GM12864 (cell line): ENCODE results near the gene OR52N4.

Experiments used
- DNase-seq: peaks from one replicate; pipeline ENCODE4 v3.0.0-alpha.2; 2011; ENCODE audit warnings: low read depth
- H3K4me3 ChIP-seq: 2 replicates; pipeline ENCODE4 v1.5.1; 2011; ENCODE audit warnings: mild to moderate bottlenecking, low read depth, low read length, control low read depth
- TF ChIP-seq, protein P1 (sequence below): IDR thresholded peaks from 2 replicates; pipeline ENCODE4 v1.5.1; 2011; ENCODE audit warnings: low read depth, mild to moderate bottlenecking, moderate library complexity, low read length, control low read depth, inconsistent platforms; ENCODE audit errors: missing control alignments

The OR52N4 gene

DNA sequence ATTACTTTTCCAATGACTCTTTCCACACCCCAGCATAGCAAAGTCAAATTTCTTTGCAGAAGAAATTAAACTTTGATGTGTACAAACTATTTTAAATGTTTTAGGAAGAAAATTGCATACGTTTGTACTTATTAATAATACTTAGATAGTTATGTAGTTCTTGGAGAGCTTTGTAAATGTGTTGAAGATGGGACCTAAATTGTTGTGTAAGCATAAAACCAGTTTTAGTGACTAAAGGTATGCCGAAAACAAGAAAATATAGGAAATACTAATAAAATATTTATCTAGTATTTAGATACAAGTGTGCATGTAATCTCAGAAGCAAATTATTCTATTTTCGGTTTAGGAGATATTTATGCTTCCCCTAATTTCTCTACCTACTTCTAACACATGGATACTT lies 4.2 kb upstream of the OR52N4 start:
- no peak for DNase-seq

DNA sequence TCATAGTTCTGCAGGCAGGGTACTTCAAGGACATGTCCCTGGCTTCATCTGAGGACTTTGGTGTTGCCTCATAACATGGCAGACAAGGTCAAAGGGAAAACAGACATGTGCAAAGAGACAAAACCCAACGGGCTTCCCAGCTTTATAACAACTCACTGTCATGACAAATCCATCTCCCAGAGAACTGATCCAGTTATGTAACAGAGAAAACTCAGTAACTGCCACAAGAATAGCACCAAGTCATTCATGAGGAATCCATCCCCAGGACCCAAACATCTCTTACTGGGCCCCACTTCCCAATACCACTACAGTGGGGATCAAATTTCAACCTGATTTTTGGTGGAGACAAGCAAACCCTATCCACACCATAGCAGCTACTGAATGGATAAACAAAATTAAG lies 13.0 kb downstream of the OR52N4 start:
- no peak for DNase-seq
- TF ChIP-seq, protein P1, sequence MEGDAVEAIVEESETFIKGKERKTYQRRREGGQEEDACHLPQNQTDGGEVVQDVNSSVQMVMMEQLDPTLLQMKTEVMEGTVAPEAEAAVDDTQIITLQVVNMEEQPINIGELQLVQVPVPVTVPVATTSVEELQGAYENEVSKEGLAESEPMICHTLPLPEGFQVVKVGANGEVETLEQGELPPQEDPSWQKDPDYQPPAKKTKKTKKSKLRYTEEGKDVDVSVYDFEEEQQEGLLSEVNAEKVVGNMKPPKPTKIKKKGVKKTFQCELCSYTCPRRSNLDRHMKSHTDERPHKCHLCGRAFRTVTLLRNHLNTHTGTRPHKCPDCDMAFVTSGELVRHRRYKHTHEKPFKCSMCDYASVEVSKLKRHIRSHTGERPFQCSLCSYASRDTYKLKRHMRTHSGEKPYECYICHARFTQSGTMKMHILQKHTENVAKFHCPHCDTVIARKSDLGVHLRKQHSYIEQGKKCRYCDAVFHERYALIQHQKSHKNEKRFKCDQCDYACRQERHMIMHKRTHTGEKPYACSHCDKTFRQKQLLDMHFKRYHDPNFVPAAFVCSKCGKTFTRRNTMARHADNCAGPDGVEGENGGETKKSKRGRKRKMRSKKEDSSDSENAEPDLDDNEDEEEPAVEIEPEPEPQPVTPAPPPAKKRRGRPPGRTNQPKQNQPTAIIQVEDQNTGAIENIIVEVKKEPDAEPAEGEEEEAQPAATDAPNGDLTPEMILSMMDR: no peak
- H3K4me3 ChIP-seq: no peak overlapping the region

More for the DNA sequence above, 4.2 kb upstream of the OR52N4 start:
- no peak overlapping the region for H3K4me3 ChIP-seq
- TF ChIP-seq, protein P1: no peak

DNA sequence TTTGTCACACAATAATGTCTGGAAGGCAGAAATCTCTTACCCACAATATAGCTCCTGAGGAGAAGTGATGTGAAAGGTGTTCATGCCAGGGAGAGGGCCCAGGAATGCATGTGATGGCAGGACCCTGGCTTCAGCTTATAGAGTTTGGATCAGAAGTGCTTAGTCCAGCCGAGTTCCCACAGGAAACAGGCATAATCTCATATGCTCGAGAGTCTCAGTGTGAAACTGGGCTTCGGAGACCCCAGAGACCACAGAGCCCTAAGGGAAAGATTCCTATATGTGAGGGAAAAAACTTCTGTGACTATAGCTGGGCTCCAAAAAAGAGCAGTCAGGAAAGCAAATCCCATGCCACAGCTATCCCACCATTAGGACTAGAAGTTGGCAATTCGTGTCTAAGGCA lies 29.2 kb downstream of the OR52N4 start, which contains the start of gene OR52N5:
OR52N5 (minus strand) TSS at position 101 of the 400 bp plus-strand sequence. CDS start 4,721 bp downstream, outside the sequence.
- no peak within 1 kb of the TSS for H3K4me3 ChIP-seq
- no peak for DNase-seq
- TF ChIP-seq, protein P1: no peak

DNA sequence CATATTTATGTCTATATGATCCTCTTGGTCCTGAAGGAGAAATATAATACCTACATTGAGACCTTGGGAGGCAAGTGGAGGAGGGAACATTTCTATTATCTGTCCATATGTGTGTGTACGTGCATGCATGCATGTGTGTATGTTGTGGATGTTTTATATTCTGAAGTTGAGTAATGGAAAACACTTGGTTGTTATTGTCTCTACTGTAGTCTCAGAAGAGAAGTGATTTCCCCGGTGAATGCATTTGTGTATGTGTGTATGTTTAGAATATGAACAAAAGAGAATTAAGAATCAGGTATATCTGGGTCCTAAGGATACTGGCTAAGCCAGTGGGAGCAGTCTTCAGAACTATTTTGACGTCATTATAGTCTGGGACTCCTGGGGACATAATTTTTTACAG lies 37.1 kb downstream of the OR52N4 start, which contains the start of gene OR52N1:
OR52N1 (minus strand) TSS at position 101 of the 400 bp plus-strand sequence. CDS start 2,449 bp downstream, outside the sequence.
- no peak for DNase-seq
- no peak within 1 kb of the TSS for H3K4me3 ChIP-seq
- TF ChIP-seq, protein P1: no peak

DNA sequence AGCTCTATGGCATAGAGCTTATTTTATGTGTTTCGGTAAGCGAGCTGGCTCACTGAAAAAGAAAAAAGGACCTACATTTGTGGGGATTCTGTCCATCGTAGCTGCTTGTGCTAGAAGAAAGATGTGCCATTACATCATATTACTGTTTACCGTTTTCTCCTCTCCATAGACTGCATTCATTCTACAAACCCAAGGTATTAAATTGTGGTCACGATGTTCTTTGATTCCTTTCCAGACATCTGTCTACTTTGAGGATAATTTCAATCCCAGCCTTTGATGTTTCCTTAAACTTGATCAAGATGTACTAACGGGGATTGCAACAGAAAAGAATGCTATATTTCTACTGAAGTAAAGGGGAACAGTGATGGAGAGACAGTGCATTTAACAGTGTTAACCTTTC lies 42.5 kb downstream of the OR52N4 start:
- DNase-seq: no peak
- no peak overlapping the region for H3K4me3 ChIP-seq
- TF ChIP-seq, protein P1: no peak

DNA sequence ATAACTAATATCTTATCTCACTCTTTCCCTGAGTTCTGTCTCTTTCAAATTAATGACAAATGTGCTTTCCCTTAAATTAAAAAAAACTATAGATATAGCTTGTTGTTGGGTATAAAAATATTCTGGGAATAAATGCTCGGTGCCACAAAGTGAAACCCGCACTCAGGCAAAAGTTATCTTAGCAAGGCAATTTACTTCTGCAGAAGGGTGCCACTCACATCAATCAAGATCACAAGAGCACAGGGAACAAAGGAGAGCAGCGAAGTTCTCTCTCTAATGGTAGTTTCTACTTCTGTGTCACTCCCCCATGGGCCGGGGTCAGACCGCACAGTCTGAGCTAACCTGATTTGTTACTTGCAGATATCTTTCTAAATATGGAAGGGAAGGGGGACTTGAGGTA lies 49.9 kb downstream of the OR52N4 start:
- TF ChIP-seq, protein P1: no peak
- H3K4me3 ChIP-seq: no peak overlapping the region

More for the DNA sequence above, 49.9 kb downstream of the OR52N4 start:
- DNase-seq: no peak
